ENCODE results near the gene BRF1.

Gene BRF1

DNA sequence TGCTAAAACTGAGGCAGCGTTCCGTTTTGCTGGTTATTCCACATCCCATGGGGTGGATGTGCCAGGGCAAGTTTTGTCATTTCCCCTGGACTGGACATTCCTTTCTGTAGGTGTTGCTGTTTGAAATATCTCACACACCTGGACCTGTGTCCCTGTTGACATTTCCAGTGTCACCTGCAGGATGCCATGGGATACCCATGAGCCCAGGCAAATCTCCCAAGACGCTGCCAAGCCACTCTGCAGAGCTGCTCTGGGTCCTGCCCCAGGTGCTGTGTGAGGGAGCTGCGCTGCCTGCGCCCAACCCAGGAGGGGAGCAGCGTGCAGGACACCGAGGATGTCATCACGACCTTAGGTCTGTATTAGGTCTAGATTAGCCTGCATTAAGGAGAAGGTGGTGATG, 8.6 kb upstream of the BRF1 start:
- TF ChIP-seq, protein P1, sequence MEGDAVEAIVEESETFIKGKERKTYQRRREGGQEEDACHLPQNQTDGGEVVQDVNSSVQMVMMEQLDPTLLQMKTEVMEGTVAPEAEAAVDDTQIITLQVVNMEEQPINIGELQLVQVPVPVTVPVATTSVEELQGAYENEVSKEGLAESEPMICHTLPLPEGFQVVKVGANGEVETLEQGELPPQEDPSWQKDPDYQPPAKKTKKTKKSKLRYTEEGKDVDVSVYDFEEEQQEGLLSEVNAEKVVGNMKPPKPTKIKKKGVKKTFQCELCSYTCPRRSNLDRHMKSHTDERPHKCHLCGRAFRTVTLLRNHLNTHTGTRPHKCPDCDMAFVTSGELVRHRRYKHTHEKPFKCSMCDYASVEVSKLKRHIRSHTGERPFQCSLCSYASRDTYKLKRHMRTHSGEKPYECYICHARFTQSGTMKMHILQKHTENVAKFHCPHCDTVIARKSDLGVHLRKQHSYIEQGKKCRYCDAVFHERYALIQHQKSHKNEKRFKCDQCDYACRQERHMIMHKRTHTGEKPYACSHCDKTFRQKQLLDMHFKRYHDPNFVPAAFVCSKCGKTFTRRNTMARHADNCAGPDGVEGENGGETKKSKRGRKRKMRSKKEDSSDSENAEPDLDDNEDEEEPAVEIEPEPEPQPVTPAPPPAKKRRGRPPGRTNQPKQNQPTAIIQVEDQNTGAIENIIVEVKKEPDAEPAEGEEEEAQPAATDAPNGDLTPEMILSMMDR (conservative IDR thresholded peaks at IDR 0.05): no peak
- no peak for TF ChIP-seq ZFX (IDR thresholded peaks at IDR 0.05)
- no peak overlapping the region for H3K27ac ChIP-seq

DNA sequence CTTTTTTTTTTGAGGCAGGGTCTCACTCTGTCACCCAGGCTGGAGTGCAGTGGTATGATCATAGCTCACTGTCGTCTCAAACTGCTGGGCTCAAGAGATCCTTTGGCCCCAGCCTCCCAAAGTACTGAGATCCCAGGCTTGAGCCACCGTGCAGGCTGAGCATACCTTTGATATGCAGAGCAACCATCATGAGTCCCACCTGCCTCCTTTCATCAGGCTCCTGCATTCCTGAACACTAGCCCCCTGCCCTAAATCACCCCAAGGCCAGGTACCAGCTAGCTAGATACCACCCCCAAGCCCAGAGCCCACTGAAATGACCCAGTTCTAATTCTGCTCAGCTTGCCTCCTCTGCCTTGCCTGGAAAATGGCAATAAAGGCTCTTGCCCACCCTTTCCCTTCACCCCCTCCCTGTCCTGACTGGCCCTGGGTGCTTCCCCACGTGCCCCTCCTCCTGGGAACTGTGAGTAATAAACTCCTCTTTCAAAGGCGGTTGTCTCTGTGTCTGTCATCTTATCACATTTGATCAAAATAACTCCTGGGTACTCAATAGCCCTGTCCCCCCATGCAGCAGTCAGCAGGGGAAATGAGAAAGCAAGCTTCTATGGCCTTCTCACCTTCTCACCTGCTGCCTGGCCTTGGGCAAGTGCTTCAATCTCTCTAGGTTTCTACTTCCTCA, 6.4 kb upstream of the BRF1 start:
- no peak for TF ChIP-seq ZFX (IDR thresholded peaks at IDR 0.05)
- TF ChIP-seq, protein P1 (conservative IDR thresholded peaks at IDR 0.05): no peak
- H3K27ac ChIP-seq: no peak overlapping the region

DNA sequence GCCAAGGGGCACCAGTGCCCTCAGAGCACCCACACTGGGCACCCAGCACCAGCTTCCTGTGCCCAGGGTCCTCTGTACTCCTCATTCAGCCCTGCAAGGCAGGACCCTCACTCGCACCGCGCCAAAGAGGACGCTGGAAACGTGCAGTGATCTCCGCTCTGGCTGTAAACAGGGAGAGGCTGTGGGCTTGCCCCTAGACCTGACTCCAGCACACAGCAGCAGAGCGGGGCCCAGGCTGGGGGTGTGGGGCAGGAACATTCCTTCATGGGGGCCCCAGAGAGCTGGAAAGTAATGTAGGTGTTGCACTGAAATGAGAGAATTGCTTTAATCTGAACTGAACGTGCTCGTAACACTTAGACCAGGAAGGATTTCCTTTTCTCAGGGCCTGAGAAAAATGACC, 5.0 kb upstream of the BRF1 start:
- TF ChIP-seq ZFX (IDR thresholded peaks at IDR 0.05): no peak
- TF ChIP-seq, protein P1 (conservative IDR thresholded peaks at IDR 0.05): no peak
- no peak overlapping the region for H3K27ac ChIP-seq

DNA sequence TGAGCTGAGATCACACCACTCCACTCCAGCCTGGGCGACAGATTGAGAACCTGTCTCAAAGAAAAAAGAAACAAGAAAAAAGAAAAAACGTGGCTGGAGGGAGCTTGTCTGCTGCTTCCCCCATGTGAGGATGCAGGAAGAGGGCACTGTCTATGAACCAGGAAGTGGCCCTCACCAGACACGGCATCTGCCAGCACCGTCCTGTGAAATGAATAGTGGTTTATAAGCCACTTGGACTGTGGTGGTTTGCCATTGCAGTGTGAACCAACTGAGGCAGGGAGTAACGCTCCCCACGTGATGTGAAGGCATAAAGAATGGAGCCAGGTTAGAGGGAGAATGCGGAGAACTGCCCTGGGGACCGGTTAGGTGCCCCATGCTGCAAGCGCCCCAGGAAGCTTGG, 4.5 kb upstream of the BRF1 start:
- TF ChIP-seq, protein P1 (conservative IDR thresholded peaks at IDR 0.05): no peak
- no peak for TF ChIP-seq ZFX (IDR thresholded peaks at IDR 0.05)
- H3K27ac ChIP-seq: no peak overlapping the region

DNA sequence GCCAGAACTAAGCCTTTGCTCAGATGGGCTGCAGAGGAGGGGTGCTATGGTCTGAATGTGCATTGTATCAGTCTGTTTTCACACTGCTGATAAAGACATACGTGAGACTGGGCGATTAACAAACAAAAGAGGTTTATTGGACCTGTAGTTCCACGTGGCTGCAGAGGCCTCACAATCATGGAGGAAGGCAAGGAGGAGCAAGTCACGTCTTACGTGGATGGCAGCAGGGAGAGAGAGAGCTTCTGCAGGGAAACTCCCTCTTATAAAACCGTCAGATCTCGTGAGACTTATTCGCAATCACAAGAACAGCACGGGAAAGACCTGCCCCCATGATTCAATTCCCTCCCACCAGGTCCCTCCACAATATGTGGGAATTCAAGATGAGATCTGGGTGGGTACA, 3.8 kb upstream of the BRF1 start:
- no peak overlapping the region for H3K27ac ChIP-seq
- TF ChIP-seq, protein P1 (conservative IDR thresholded peaks at IDR 0.05): no peak
- TF ChIP-seq ZFX (IDR thresholded peaks at IDR 0.05): no peak

DNA sequence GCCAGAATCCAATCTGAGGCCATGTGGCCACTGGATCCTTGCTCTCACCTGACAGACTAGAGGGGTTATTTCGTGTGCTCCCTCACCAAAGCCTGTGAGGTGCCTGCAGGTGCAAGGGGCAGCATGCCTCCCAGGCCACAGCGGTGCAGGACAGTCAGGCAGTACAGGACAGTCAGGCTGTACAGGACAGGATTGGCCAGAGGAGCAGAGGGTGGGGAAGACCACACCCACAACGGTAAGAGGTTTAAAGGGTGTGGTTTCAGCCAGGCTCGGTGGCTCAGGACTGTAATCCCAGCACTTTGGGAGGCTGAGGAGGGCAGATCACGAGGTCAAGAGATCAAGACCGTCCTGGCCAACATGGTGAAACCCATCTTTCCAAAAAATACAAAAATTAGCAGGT, 3.1 kb upstream of the BRF1 start:
- TF ChIP-seq, protein P1 (conservative IDR thresholded peaks at IDR 0.05): no peak
- TF ChIP-seq ZFX (IDR thresholded peaks at IDR 0.05): no peak
- no peak overlapping the region for H3K27ac ChIP-seq

DNA sequence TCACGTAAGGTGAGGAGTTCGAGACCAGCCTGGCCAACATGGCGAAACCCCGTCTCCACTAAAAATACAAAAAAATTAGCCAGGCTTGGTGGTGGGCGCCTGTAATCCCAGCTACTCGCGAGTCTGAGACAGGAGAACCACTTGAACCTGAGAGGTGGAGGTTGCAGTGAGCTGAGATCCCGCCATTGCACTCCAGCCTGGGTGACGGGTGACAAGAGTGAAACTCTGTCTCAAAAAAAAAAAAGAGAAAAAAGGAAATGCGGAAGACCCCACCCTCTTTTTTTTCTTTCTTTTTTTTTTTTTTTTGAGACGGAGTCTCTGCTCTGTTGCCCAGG, 1.1 kb upstream of the BRF1 start:
- H3K27ac ChIP-seq: peak overlapping the region; percentile 84; the same call in 1 of the 2 replicates
